Activated naive CD8-positive, alpha-beta T cell treated with anti-CD3 and anti-CD28 coated beads, Interleukin-2, amount 50 U/mL, for 24 hours (primary cell): ENCODE data around the gene SHISA7.

Experiments
- ATAC-seq: fragments of 150-1000 bp; cut with Tn5 transposase; one replicate; pipeline ENCODE4 v1.10.0; 2021
- DNase-seq: peaks from one replicate; pipeline ENCODE4 v3.0.0; 2021
- H3K27ac Mint-ChIP-seq: one replicate; pipeline ENCODE4 v1.8.0; 2021; ENCODE audit warnings: mild to moderate bottlenecking, mixed read lengths
- H3K27me3 Mint-ChIP-seq: one replicate; pipeline ENCODE4 v1.8.0; 2021; ENCODE audit warnings: mixed read lengths
- H3K36me3 Mint-ChIP-seq: one replicate; pipeline ENCODE4 v1.8.0; 2021; ENCODE audit warnings: low read depth, mixed read lengths
- H3K4me1 Mint-ChIP-seq: one replicate; pipeline ENCODE4 v1.8.0; 2021; ENCODE audit warnings: mixed read lengths
- H3K4me3 Mint-ChIP-seq: one replicate; pipeline ENCODE4 v1.8.0; 2021; ENCODE audit warnings: mild to moderate bottlenecking, moderate library complexity, mixed read lengths
- H3K9me3 Mint-ChIP-seq: one replicate; pipeline ENCODE4 v1.8.0; 2021; ENCODE audit warnings: mixed read lengths

SHISA7 gene

GRCh38 chr19:55461259-55461973, 18.3 kb upstream of the SHISA7 start, which contains the start of gene ISOC2:
ISOC2 (minus strand) TSS chr19:55461642; CDS start chr19:55456486, 5,156 bp downstream.
- H3K4me1 Mint-ChIP-seq: peaks cover 22% of the 10 kb centered on the region
- ATAC-seq: peak; percentile 94

GRCh38 chr19:55460670-55461258, 17.7 kb upstream of the SHISA7 start:
- Mint-ChIP-seq H3K4me1 (peaks cover 22% of the 10 kb centered on the region), H3K27me3 (peaks cover 2% of the 10 kb centered on the region), H3K4me3 (peak overlapping the region; percentile 83), H3K9me3 (no peaks in the 10 kb centered on the region), H3K36me3 (peaks cover 2% of the 10 kb centered on the region), H3K27ac (peak overlapping the region; percentile 95)
- DNase-seq: peak; percentile 66
- no peak for ATAC-seq

More at GRCh38 chr19:55461259-55461973, 18.3 kb upstream of the SHISA7 start, which contains the start of gene ISOC2:
- Mint-ChIP-seq H3K9me3 (no peaks in the 10 kb centered on the region), H3K27ac (peak within 1 kb of the TSS; percentile 95), H3K4me3 (peak within 1 kb of the TSS; percentile 83), H3K36me3 (peaks cover 2% of the 10 kb centered on the region), H3K27me3 (peaks cover 2% of the 10 kb centered on the region)
- DNase-seq: peak; percentile 100

- Mint-ChIP-seq H3K4me1 (peaks cover 22% of the 10 kb centered on the region), H3K4me3 (peak overlapping the region; percentile 83), H3K27ac (peak overlapping the region; percentile 41), H3K9me3 (no peaks in the 10 kb centered on the region), H3K27me3 (peaks cover 2% of the 10 kb centered on the region), H3K36me3 (peaks cover 2% of the 10 kb centered on the region)
- no peak for ATAC-seq
- no peak for DNase-seq
Observed at GRCh38 chr19:55459950-55460657, 17.0 kb upstream of the SHISA7 start.

- Mint-ChIP-seq H3K4me3 (peak overlapping the region; percentile 83), H3K27ac (no peak overlapping the region), H3K4me1 (peaks cover 22% of the 10 kb centered on the region), H3K36me3 (peaks cover 2% of the 10 kb centered on the region), H3K27me3 (peaks cover 2% of the 10 kb centered on the region), H3K9me3 (no peaks in the 10 kb centered on the region)
- no peak for ATAC-seq
- DNase-seq: no peak
Observed at GRCh38 chr19:55459551-55459949, 16.4 kb upstream of the SHISA7 start.

GRCh38 chr19:55457683-55458457, 14.8 kb upstream of the SHISA7 start:
- no peak for ATAC-seq
- peaks cover 15% of the 10 kb centered on the region for H3K27me3 Mint-ChIP-seq
- no peaks in the 10 kb centered on the region for H3K9me3 Mint-ChIP-seq

GRCh38 chr19:55456347-55456746, 13.2 kb upstream of the SHISA7 start:
- no peak for DNase-seq
- ATAC-seq: no peak
- Mint-ChIP-seq H3K27ac (no peak overlapping the region), H3K4me1 (peaks cover 30% of the 10 kb centered on the region), H3K27me3 (peaks cover 21% of the 10 kb centered on the region), H3K36me3 (peaks cover 9% of the 10 kb centered on the region), H3K4me3 (no peak overlapping the region), H3K9me3 (no peaks in the 10 kb centered on the region)

More at GRCh38 chr19:55457683-55458457, 14.8 kb upstream of the SHISA7 start:
- DNase-seq: no peak
- Mint-ChIP-seq H3K36me3 (peaks cover 10% of the 10 kb centered on the region), H3K27ac (no peak overlapping the region), H3K4me1 (peaks cover 33% of the 10 kb centered on the region), H3K4me3 (no peak overlapping the region)

- peaks cover 27% of the 10 kb centered on the region for H3K4me1 Mint-ChIP-seq
- H3K36me3 Mint-ChIP-seq: peaks cover 9% of the 10 kb centered on the region
- no peaks in the 10 kb centered on the region for H3K9me3 Mint-ChIP-seq
- DNase-seq (no peak), ATAC-seq (no peak)
- H3K27ac Mint-ChIP-seq: no peak overlapping the region
- H3K27me3 Mint-ChIP-seq: peaks cover 25% of the 10 kb centered on the region
- H3K4me3 Mint-ChIP-seq: no peak overlapping the region
Observed at GRCh38 chr19:55455576-55456235, 12.6 kb upstream of the SHISA7 start.

GRCh38 chr19:55454787-55455243, 11.7 kb upstream of the SHISA7 start:
- peak; percentile 62 for DNase-seq
- Mint-ChIP-seq H3K4me3 (no peak overlapping the region), H3K36me3 (peaks cover 9% of the 10 kb centered on the region)

GRCh38 chr19:55453511-55454260, 10.6 kb upstream of the SHISA7 start:
- peaks cover 29% of the 10 kb centered on the region for H3K27me3 Mint-ChIP-seq
- H3K4me3 Mint-ChIP-seq: no peak overlapping the region
- DNase-seq: no peak
- no peaks in the 10 kb centered on the region for H3K9me3 Mint-ChIP-seq
- ATAC-seq: no peak
- peaks cover 9% of the 10 kb centered on the region for H3K36me3 Mint-ChIP-seq
- peak overlapping the region; percentile 12 for H3K27ac Mint-ChIP-seq
- H3K4me1 Mint-ChIP-seq: peaks cover 16% of the 10 kb centered on the region

More at GRCh38 chr19:55454787-55455243, 11.7 kb upstream of the SHISA7 start:
- Mint-ChIP-seq H3K9me3 (no peaks in the 10 kb centered on the region), H3K27ac (no peak overlapping the region), H3K4me1 (peaks cover 19% of the 10 kb centered on the region), H3K27me3 (peaks cover 29% of the 10 kb centered on the region)
- ATAC-seq: no peak

GRCh38 chr19:55452749-55453346, 9.7 kb upstream of the SHISA7 start:
- H3K4me1 Mint-ChIP-seq: peaks cover 16% of the 10 kb centered on the region
- H3K36me3 Mint-ChIP-seq: peaks cover 9% of the 10 kb centered on the region
- no peak overlapping the region for H3K27ac Mint-ChIP-seq
- H3K27me3 Mint-ChIP-seq: peaks cover 29% of the 10 kb centered on the region
- ATAC-seq: peak; percentile 38
- no peak for DNase-seq
- no peak overlapping the region for H3K4me3 Mint-ChIP-seq
- no peaks in the 10 kb centered on the region for H3K9me3 Mint-ChIP-seq

- Mint-ChIP-seq H3K27ac (no peak overlapping the region), H3K36me3 (peaks cover 9% of the 10 kb centered on the region), H3K4me1 (peaks cover 16% of the 10 kb centered on the region), H3K4me3 (peak overlapping the region; percentile 35), H3K27me3 (peaks cover 29% of the 10 kb centered on the region), H3K9me3 (no peaks in the 10 kb centered on the region)
- no peak for DNase-seq
- no peak for ATAC-seq
Observed at GRCh38 chr19:55451965-55452748, 9.1 kb upstream of the SHISA7 start.

GRCh38 chr19:55451163-55451964, 8.3 kb upstream of the SHISA7 start:
- DNase-seq (no peak), ATAC-seq (no peak)
- no peaks in the 10 kb centered on the region for H3K9me3 Mint-ChIP-seq
- H3K27ac Mint-ChIP-seq: no peak overlapping the region
- H3K4me3 Mint-ChIP-seq: peak overlapping the region; percentile 35
- H3K27me3 Mint-ChIP-seq: peaks cover 29% of the 10 kb centered on the region
- peaks cover 9% of the 10 kb centered on the region for H3K36me3 Mint-ChIP-seq
- peaks cover 16% of the 10 kb centered on the region for H3K4me1 Mint-ChIP-seq
